Keratinocyte (primary cell): ENCODE results near the gene STX8. TPM values are rescaled to one million over a fixed set of nuclear protein-coding genes. Genes with fewer than 3 reads are reported as not detected.

Experiments
- DNase-seq: peaks from one replicate; pipeline ENCODE4 v3.0.0-alpha.2; 2011; ENCODE audit warnings: low read depth, missing footprints, low spot score
- FAIRE-seq: peaks from 2 replicates; lab custom pipeline; 2011; peaks lifted over from hg19 to GRCh38; lab: Jason Lieb, UNC
- H2AFZ ChIP-seq: 2 replicates; pipeline ENCODE4 v1.6.0; 2012; ENCODE audit warnings: low read length, control low read depth, inconsistent platforms; ENCODE audit not compliant: control insufficient read depth
- H3K27ac ChIP-seq: 2 replicates; pipeline ENCODE4 v1.5.1; 2011; ENCODE audit warnings: low read length; ENCODE audit not compliant: control insufficient read depth, insufficient read depth
- H3K27me3 ChIP-seq: 3 replicates; pipeline ENCODE4 v1.6.0; 2011; ENCODE audit warnings: low read length; ENCODE audit not compliant: control insufficient read depth, insufficient read depth; ENCODE audit errors: extremely low read depth
- H3K36me3 ChIP-seq, 2 experiments: 2 replicates in 1 of 2; 3 replicates in 1 of 2; pipeline ENCODE4 v1.5.1; 2011; ENCODE audit warnings: low read length in 2 of 2, mild to moderate bottlenecking in 1 of 2; ENCODE audit not compliant: control insufficient read depth in 2 of 2, insufficient read depth in 2 of 2; ENCODE audit errors: extremely low read depth in 1 of 2
- H3K4me1 ChIP-seq: 3 replicates; pipeline ENCODE4 v1.5.1; 2011; ENCODE audit warnings: low read length; ENCODE audit not compliant: control insufficient read depth, insufficient read depth; ENCODE audit errors: extremely low read depth
- H3K4me2 ChIP-seq: 3 replicates; pipeline ENCODE4 v1.6.0; 2011; ENCODE audit warnings: low read depth, low read length; ENCODE audit not compliant: control insufficient read depth, insufficient read depth; ENCODE audit errors: extremely low read depth
- H3K4me3 ChIP-seq, 3 experiments: fragments of 200-600 bp in 1 of 3; sonication (generic) in 1 of 3; 2 replicates in 2 of 3; 3 replicates in 1 of 3; pipeline ENCODE4 v1.5.1; 2011 to 2016; ENCODE audit warnings: low read length in 3 of 3, mild to moderate bottlenecking in 3 of 3, control low read depth in 2 of 3, inconsistent platforms in 1 of 3, low read depth in 1 of 3, mixed read lengths in 1 of 3, mixed run types in 1 of 3, moderate library complexity in 1 of 3; ENCODE audit not compliant: control insufficient read depth in 2 of 3, insufficient read depth in 2 of 3; ENCODE audit errors: extremely low read depth in 1 of 3
- H3K79me2 ChIP-seq: 2 replicates; pipeline ENCODE4 v1.6.0; 2012; ENCODE audit warnings: low read length; ENCODE audit not compliant: control insufficient read depth, insufficient read depth
- H3K9ac ChIP-seq: 3 replicates; pipeline ENCODE4 v1.6.0; 2011; ENCODE audit warnings: low read length; ENCODE audit not compliant: control insufficient read depth, insufficient read depth; ENCODE audit errors: extremely low read depth
- H3K9me1 ChIP-seq: 3 replicates; pipeline ENCODE4 v1.6.0; 2011; ENCODE audit warnings: low read length; ENCODE audit not compliant: control insufficient read depth, insufficient read depth; ENCODE audit errors: extremely low read depth
- H3K9me3 ChIP-seq: 2 replicates; pipeline ENCODE4 v1.5.1; 2012; ENCODE audit warnings: low read depth, low read length; ENCODE audit not compliant: control insufficient read depth
- H4K20me1 ChIP-seq: 3 replicates; pipeline ENCODE4 v1.6.0; 2011; ENCODE audit warnings: low read length; ENCODE audit not compliant: control insufficient read depth, insufficient read depth; ENCODE audit errors: extremely low read depth
- CTCF ChIP-seq, 3 experiments: IDR thresholded peaks in 1 of 3; conservative IDR thresholded peaks in 1 of 3; optimal IDR thresholded peaks in 1 of 3; 2 replicates in 2 of 3; 3 replicates in 1 of 3; pipeline versions ENCODE3 to v1.5.1; 2011; ENCODE audit warnings: low read length in 3 of 3, mild to moderate bottlenecking in 3 of 3, moderate library complexity in 2 of 3, control low read depth in 1 of 3, inconsistent platforms in 1 of 3; ENCODE audit not compliant: insufficient read depth in 2 of 3; ENCODE audit errors: extremely low read depth in 1 of 3
- EZH2 ChIP-seq: IDR thresholded peaks from one replicate; pipeline ENCODE4 v1.6.1; 2012; ENCODE audit warnings: inconsistent platforms, mild to moderate bottlenecking, low read length, moderate library complexity
- dilution Hi-C: fragments of 300-500 bp; cut with MboI; formaldehyde crosslinking; loops from one replicate; pipeline ENCODE4 v1.7.0; 2020; ENCODE audit warnings: low sequenced_read_pairs; ENCODE audit not compliant: extremely low pct_ligation_motif_present
- polyA plus RNA-seq, 5 experiments: library from polyadenylated mRNA; depleted of rRNA in 3 of 5; stranded (reverse) in 3 of 5; stranded (forward) in 1 of 5; unstranded in 1 of 5; fragments of >200 nt; gene quantifications; 1 replicate in 1 of 5; 2 replicates in 3 of 5; 3 replicates in 1 of 5; pipeline versions ENCODE4 v1.2.1 to v1.2.3, GENCODE V29; 2011 to 2012; ENCODE audit warnings: missing spikeins in 2 of 5, low read depth in 1 of 5, low replicate concordance in 1 of 5

Gene STX8
- polyA plus RNA-seq, 1 donor (not counting 4 experiments of a cell fraction or from before 2014, with no cell fraction given): 90.3 TPM

- H2AFZ ChIP-seq: no peak overlapping the region
- TF ChIP-seq CTCF (optimal IDR thresholded peaks at IDR 0.05 in 1 of 3, IDR thresholded peaks at IDR 0.05 in 1 of 3, conservative IDR thresholded peaks at IDR 0.05 in 1 of 3; ENCODE audit: extremely low read depth in 1 of 3, insufficient read depth in 2 of 3, low read length in 3 of 3) (no peak), EZH2 (no peak)
- no peaks in the 10 kb centered on the region for H3K27me3 ChIP-seq
- FAIRE-seq (peak; percentile 49), DNase-seq (no peak)
- H3K4me2 ChIP-seq: no peak overlapping the region
- dilution Hi-C loops: no loop called here
- H3K9me1 ChIP-seq: no peaks in the 10 kb centered on the region
- H4K20me1 ChIP-seq: no peaks in the 10 kb centered on the region
- no peak overlapping the region for H3K27ac ChIP-seq
- no peak overlapping the region for H3K4me3 ChIP-seq
- no peaks in the 10 kb centered on the region for H3K36me3 ChIP-seq
- H3K9ac ChIP-seq: no peak overlapping the region
- no peaks in the 10 kb centered on the region for H3K79me2 ChIP-seq
- no peaks in the 10 kb centered on the region for H3K9me3 ChIP-seq
- H3K4me1 ChIP-seq: peaks cover 11% of the 10 kb centered on the region
These were observed 167.2 kb downstream of the STX8 start for GRCh38 chr17:9408381-9408780.

GRCh38 chr17:9406046-9406606 is 169.5 kb downstream of the STX8 start:
- Histone ChIP-seq H3K4me3 (no peak overlapping the region), H3K9ac (no peak overlapping the region), H3K27ac (no peak overlapping the region), H2AFZ (no peak overlapping the region), H3K9me3 (no peaks in the 10 kb centered on the region), H3K4me2 (no peak overlapping the region), H3K4me1 (peaks cover 16% of the 10 kb centered on the region), H3K27me3 (no peaks in the 10 kb centered on the region), H4K20me1 (no peaks in the 10 kb centered on the region), H3K36me3 (no peaks in the 10 kb centered on the region), H3K9me1 (no peaks in the 10 kb centered on the region), H3K79me2 (no peaks in the 10 kb centered on the region)
- TF ChIP-seq CTCF (optimal IDR thresholded peaks at IDR 0.05 in 1 of 3, IDR thresholded peaks at IDR 0.05 in 1 of 3, conservative IDR thresholded peaks at IDR 0.05 in 1 of 3; ENCODE audit: extremely low read depth in 1 of 3, insufficient read depth in 2 of 3, low read length in 3 of 3): no peak
- DNase-seq (no peak), FAIRE-seq (no peak)
- dilution Hi-C loops: no loop called here
